SU-DHL-6 (cell line): ENCODE data around the gene SMARCAL1.

ENCODE experiments used
- H2AFZ ChIP-seq: fragments of 200-600 bp; sonication (generic); 2 replicates; pipeline ENCODE4 v1.6.1; 2014; ENCODE audit warnings: low read depth, mild to moderate bottlenecking, moderate library complexity, mixed read lengths, antibody characterized with exemption, low read length; ENCODE audit not compliant: severe bottlenecking
- H3F3A ChIP-seq: fragments of 200-600 bp; shearing (Covaris generic); 2 replicates; pipeline ENCODE4 v1.6.0; 2016; ENCODE audit warnings: antibody characterized with exemption, mild to moderate bottlenecking; ENCODE audit not compliant: insufficient read depth
- H3K27ac ChIP-seq: fragments of 200-600 bp; sonication (generic); 2 replicates; pipeline ENCODE4 v1.5.1; 2016; ENCODE audit warnings: low read depth, mild to moderate bottlenecking, low read length, moderate library complexity, mixed read lengths
- H3K27me3 ChIP-seq: fragments of 200-600 bp; sonication (generic), shearing (Covaris generic); 2 replicates; pipeline ENCODE4 v1.6.0; 2014; ENCODE audit warnings: mild to moderate bottlenecking, low read length
- H3K36me3 ChIP-seq: fragments of 200-600 bp; sonication (generic); 2 replicates; pipeline ENCODE4 v1.6.1; 2014; ENCODE audit warnings: mild to moderate bottlenecking, low read length, mixed read lengths
- H3K4me2 ChIP-seq: fragments of 300-600, 200-600 bp; shearing (Covaris generic), sonication (generic); 2 replicates; pipeline ENCODE4 v1.6.0; 2014; ENCODE audit warnings: low read length, low read depth, mild to moderate bottlenecking; ENCODE audit not compliant: poor library complexity, severe bottlenecking
- H3K4me3 ChIP-seq: fragments of 200-600 bp; sonication (generic); 2 replicates; pipeline ENCODE4 v1.5.1; 2014; ENCODE audit warnings: antibody characterized with exemption, low read length, mild to moderate bottlenecking, mixed read lengths; ENCODE audit not compliant: insufficient read depth, poor library complexity, severe bottlenecking
- H3K79me2 ChIP-seq: fragments of 200-600 bp; sonication (generic); 2 replicates; pipeline ENCODE4 v1.6.1; 2014; ENCODE audit warnings: mild to moderate bottlenecking, low read length, moderate library complexity; ENCODE audit not compliant: insufficient read depth
- H3K9ac ChIP-seq: fragments of 200-600 bp; sonication (generic); 2 replicates; pipeline ENCODE4 v1.7.0; 2014; ENCODE audit warnings: mild to moderate bottlenecking, low read length
- H3K9me2 ChIP-seq: fragments of 200-600 bp; sonication (generic); replicated peaks from 2 replicates; pipeline ENCODE4 v1.6.1; 2014; ENCODE audit warnings: low read length; ENCODE audit not compliant: insufficient read depth
- H3K9me3 ChIP-seq: fragments of 200-600 bp; sonication (generic); 2 replicates; pipeline ENCODE4 v1.6.1; 2014; ENCODE audit warnings: low read length, mixed read lengths; ENCODE audit not compliant: insufficient read depth
- H4K20me1 ChIP-seq: fragments of 200-600 bp; sonication (generic); 2 replicates; pipeline ENCODE4 v1.6.1; 2014; ENCODE audit warnings: low read depth, mild to moderate bottlenecking, antibody characterized with exemption, low read length, moderate library complexity, mixed read lengths
- CTCF ChIP-seq: fragments of 200-600 bp; sonication (generic); IDR thresholded peaks from one replicate; pipeline ENCODE4 v1.5.1; 2017; ENCODE audit warnings: antibody characterized with exemption, mild to moderate bottlenecking, low read length, moderate library complexity; ENCODE audit not compliant: insufficient read depth, poor library complexity, severe bottlenecking
- EZH2phosphoT487 ChIP-seq: fragments of 200-600 bp; sonication (generic), shearing (Covaris generic); conservative IDR thresholded peaks from 2 replicates; pipeline ENCODE4 v1.6.1; 2018; ENCODE audit warnings: mild to moderate bottlenecking, antibody characterized with exemption, low read length, moderate library complexity, mixed read lengths

Gene SMARCAL1

GRCh38 chr2:216450346-216450745 lies 38.1 kb downstream of the SMARCAL1 start:
- Histone ChIP-seq H3K4me2 (no peak overlapping the region), H3K4me3 (no peak overlapping the region), H3K27me3 (no peaks in the 10 kb centered on the region), H3K9me2 (no peaks in the 10 kb centered on the region), H3K36me3 (peaks cover 34% of the 10 kb centered on the region; the same call in 1 of the 2 replicates), H3K9me3 (no peaks in the 10 kb centered on the region), H2AFZ (no peak overlapping the region), H3K9ac (no peak overlapping the region), H3K79me2 (no peaks in the 10 kb centered on the region), H4K20me1 (no peaks in the 10 kb centered on the region), H3F3A (no peaks in the 10 kb centered on the region), H3K27ac (no peak overlapping the region)
- TF ChIP-seq EZH2phosphoT487 (no peak), CTCF (no peak)

GRCh38 chr2:216450784-216451183 lies 38.5 kb downstream of the SMARCAL1 start:
- Histone ChIP-seq H3K9ac (no peak overlapping the region), H3K36me3 (peaks cover 34% of the 10 kb centered on the region; the same call in 1 of the 2 replicates)
- TF ChIP-seq EZH2phosphoT487 = no peak
- no peak for TF ChIP-seq CTCF

GRCh38 chr2:216453955-216454614 lies 41.8 kb downstream of the SMARCAL1 start:
- H3K36me3 ChIP-seq = peaks cover 23% of the 10 kb centered on the region; the same call in 1 of the 2 replicates
- TF ChIP-seq CTCF (no peak), EZH2phosphoT487 (no peak)
- H3K79me2 ChIP-seq = no peaks in the 10 kb centered on the region
- no peak overlapping the region for H3K4me3 ChIP-seq
- no peak overlapping the region for H3K4me2 ChIP-seq
- H3F3A ChIP-seq = no peaks in the 10 kb centered on the region
- no peak overlapping the region for H3K27ac ChIP-seq
- no peaks in the 10 kb centered on the region for H3K9me3 ChIP-seq
- no peak overlapping the region for H3K9ac ChIP-seq
- H3K9me2 ChIP-seq = no peaks in the 10 kb centered on the region
- H2AFZ ChIP-seq = no peak overlapping the region
- H3K27me3 ChIP-seq = no peaks in the 10 kb centered on the region
- no peaks in the 10 kb centered on the region for H4K20me1 ChIP-seq

More at GRCh38 chr2:216450784-216451183, 38.5 kb downstream of the SMARCAL1 start:
- no peak overlapping the region for H3K27ac ChIP-seq
- H3F3A ChIP-seq = no peaks in the 10 kb centered on the region
- H3K9me3 ChIP-seq = no peaks in the 10 kb centered on the region
- H3K4me2 ChIP-seq = no peak overlapping the region
- no peak overlapping the region for H2AFZ ChIP-seq
- H4K20me1 ChIP-seq = no peaks in the 10 kb centered on the region
- no peaks in the 10 kb centered on the region for H3K9me2 ChIP-seq
- no peak overlapping the region for H3K4me3 ChIP-seq
- H3K27me3 ChIP-seq = no peaks in the 10 kb centered on the region
- no peaks in the 10 kb centered on the region for H3K79me2 ChIP-seq
